Renal cortex interstitium (tissue), 11 donors: ENCODE measurements around the gene FOXP1. TPM values are rescaled to one million over a fixed set of nuclear protein-coding genes. Genes with fewer than 3 reads are reported as not detected.
A peak's percentile ranks its signal among the peaks of the same experiment; 100 is the strongest.

ENCODE experiments used
- DNase-seq, 11 donors: peaks; one replicate each; pipeline ENCODE4 v3.0.0-alpha.2; 2013; ENCODE audit warnings: low read depth in 9 of 11, low spot score in 4 of 11; ENCODE audit errors: extremely low read depth in 1 of 11
- polyA plus RNA-seq, 3 donors: library from polyadenylated mRNA; unstranded; fragments of 120-200 nt; gene quantifications; one replicate each; pipeline ENCODE4 v1.2.1, GENCODE V29; 2013; ENCODE audit not compliant: insufficient read length in 3 of 3

Gene FOXP1
- polyA plus RNA-seq, 3 donors = 36.8 to 51.7 (median 40.1) TPM

DNA sequence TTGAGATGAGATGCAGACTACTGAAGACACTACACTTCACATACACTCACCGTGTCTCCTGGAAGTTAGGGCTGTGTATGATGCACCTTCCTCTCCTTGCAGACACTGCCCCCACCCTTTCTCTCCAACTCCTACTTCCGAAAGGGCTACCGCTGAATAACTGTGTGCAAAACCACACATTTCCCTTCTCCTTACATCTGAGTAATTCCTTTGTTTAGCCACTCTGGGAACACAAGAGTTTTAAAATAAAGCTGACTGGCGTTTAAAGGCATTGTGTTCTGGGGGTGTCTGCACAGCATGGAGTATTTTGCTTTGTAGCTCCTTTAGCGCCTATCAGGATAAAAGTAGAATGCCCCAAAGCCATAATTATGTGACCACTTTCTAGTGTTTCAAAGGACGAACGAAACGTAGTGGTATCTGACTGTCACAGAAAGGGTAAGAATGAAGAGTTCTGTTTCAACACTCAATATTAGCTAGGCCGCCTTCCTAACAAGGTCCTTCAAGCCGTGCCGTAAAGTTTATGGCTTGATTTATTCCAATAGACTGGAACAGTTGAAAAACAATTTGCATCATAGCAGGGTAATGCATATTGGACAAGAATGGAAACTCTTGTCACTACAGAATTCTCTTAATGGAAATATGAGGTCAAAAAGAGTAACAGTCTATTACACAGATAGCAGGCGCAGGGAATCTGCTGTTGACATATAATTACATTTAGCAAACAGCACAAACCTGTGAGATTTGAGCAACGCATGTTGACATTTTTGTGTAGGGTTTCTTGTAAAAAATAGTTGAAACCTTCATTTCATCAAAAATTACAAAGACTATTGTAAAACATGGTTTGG lies 619.9 kb downstream of the FOXP1 start:
- no peak for DNase-seq

DNA sequence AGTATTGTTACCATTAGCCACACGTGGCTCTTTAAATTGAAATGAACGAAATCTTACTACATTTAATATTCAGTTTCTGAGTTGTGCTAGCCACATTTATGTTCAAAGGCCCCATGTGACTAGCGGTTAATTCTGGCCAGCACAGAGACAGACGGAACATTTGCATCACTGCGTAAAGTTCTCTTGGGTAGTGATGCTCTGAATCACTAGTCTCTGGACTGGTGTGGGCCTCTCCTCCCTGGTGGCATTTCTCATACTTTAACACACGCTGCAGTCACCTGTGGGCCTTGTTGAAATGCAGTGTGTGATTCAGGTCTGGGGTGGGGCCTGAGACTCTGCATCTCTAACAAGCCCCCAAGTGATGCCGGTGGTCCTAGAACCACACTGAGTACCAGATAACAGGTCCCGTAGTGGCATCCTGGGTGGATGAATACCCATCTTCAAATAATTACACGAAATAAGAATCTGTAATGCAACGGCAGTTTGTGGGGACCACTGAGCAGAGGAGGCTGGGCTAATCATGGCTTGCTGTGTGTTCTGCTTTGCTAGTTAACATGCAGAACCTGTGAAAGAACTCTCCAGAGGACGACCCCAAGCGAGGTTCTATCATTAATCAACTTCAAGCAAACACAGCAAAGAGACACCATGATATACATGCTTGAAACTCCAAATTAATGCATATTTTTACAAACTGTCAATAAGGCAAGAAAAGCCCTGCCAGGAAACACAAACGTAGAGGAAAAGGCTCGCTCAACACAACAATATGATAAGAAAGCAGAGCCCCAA lies 623.8 kb downstream of the FOXP1 start:
- DNase-seq = no peak

DNA sequence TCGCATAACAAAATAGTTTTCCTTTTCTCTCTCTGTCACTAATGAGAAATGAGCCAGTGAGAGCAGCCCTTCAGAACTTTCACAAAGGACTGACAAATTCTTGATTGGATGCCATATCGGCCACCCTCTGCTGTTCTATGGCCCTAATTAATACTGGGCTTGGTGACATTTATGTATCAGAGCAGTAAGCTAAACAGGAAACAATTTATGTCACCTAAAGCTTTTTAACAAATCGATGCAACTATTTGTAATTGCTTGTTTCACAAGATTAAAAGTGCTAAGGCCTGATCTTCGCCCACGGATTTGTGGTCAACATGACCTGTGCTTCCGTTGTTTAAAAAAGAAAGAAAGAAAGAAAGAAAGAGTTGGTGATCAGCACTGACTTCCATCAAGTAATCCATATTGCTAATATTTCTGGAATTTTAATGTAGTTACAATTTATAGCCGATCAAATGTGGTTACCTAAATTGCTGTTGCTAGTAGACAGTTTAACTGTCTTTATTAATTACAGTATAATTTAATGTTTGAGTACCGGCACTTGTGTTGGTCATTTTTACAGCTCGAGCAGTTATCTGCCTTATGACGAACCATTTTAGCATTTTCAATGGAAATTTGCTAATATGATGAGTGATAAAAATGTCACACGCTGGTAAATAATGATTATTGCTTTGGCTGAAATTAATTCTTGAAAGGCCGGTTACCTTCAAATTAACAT lies 631.3 kb downstream of the FOXP1 start:
- no peak for DNase-seq

DNA sequence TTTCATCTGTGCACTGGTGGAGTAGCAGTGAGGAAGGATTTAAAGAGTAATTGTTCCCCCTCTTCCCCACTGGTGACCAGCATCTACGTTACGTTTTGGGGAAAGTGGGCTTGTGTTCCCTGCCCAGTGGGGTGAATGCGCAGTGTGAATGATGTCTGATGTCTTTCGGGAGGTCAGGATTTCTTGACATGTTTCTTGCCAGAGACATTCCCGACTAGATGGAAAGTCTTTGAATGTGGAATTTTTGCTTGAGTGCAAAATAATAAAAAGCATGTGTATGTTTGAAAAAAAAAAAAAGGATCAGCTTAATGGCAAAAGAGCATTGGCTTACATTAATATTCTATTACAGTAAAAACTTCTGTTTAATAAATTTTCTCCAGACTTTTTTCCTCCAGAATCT lies 632.2 kb downstream of the FOXP1 start:
- DNase-seq = no peak

DNA sequence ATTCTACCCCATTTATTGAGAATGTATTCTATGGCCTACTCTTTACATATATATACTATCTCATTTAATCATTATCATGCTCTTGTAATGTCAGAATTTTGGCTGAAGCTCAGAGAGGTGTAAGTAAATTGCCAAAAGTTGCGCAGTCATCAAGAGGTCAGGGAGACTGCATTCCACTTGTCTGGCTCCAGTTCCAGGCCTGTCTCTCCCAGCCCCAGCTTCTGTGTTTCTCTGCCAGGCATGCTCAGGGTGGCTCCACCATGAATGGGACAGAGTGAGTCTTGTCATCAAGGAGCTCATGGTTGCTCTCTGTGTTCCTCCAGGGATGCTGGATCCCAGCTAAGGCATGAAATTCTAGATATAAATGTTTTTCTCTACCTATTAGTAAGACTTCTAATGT lies 635.9 kb downstream of the FOXP1 start:
- no peak for DNase-seq

DNA sequence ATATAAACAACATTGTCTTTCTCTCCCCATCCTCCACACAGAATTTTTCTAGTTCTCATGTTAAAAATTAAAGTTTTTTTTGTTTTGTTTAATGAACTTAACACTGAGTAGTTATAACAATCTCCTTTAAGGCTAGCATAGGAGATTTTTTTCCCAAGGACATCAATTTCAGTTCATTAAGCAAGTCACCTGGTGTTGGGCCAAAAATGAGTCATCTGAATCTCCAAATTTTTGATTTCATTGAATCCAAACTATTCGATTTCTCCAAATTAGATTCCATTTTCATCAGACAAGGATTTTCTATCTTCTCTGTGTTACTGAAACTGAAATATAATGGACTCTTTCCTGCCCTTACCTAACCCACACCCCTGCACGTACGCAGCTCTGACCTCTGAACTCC lies 639.6 kb downstream of the FOXP1 start:
- DNase-seq = no peak

DNA sequence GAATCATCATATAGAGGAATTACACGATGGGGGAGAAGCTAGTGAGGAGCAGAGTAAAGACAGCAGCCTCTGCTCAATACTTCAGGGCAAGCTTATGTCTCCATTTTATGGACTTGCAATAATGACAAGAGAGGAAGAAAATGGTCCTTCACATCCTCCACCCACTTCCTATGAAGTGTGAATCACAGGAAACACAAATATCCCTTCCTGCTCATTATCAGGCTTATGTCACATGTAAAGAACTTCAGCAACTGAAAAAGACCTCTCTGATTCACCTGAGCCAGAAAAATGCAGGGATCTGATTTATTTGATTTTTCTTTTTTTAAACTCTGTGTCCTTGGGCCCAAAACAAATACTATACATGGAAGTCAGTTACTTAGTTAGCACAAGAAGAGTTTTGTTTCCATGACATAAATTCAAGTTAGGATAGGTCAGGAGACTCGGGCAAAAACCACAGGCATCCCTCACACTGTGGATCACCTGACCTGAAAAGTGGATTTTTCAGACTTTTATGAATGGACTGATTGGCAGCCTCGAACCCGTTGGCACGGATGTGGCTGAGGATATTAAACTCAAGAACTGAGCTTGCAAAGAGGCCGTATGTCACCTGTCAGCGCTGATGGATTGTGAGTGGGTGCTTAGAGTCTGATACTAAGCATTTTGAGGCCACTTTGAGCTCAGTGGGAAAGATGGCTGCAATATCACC lies 650.3 kb downstream of the FOXP1 start:
- no peak for DNase-seq

DNA sequence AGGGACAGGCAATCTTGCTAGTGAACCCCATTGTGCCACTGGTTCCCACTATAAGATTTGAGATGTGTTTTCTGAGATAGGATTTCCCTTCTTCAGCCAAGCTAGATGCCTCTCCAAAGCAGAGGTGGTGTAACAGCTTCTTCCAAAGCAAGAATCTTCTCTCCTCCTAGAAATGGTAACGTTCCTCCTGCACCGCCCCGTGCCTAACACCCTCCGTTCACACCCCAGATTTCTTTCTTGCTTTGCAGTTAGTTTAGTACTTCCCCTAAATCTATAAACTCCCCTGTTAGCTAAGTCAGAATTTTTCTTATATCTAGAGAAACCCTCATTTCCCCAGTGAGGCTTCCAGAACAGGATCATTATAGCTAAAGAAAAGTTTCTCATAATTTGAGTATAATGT lies 653.5 kb downstream of the FOXP1 start:
- no peak for DNase-seq

DNA sequence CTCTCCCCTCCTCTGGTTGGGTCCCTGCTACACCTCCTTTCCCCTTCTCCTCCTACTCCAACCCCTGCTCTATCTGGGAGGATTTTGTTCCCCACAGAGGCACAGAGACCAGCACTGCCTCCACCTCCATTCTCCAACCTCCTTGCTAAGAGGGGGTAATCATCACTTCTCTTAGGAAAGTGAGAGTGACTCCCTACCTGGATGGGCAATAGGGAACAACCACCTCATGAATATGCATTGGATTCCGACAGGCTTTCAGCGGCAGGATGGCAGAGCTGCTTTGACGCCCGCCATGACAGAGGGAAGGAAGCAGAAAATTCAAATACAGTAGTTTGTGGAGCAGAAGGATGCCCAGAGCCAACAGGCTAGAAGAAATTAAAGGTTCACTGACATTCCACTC lies 656.3 kb downstream of the FOXP1 start:
- no peak for DNase-seq

DNA sequence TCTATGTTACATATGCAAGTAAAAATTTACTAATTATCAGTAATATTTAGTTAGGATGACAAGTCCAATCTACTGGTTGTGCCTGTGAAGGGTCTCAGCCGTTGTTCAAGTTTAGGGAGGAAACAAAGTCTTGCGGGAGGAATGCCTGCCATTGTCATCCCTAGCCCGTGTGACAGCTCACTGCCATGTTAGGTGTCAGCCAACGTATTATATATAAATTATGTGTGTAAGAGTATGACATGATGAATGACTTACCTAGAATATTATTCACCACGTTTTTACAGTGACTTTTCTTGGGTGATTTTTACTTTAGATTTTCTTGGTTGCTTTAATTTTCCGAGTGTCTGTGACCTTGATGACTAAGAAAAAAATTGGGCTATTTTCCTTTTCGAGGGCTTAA lies 656.7 kb downstream of the FOXP1 start:
- no peak for DNase-seq

DNA sequence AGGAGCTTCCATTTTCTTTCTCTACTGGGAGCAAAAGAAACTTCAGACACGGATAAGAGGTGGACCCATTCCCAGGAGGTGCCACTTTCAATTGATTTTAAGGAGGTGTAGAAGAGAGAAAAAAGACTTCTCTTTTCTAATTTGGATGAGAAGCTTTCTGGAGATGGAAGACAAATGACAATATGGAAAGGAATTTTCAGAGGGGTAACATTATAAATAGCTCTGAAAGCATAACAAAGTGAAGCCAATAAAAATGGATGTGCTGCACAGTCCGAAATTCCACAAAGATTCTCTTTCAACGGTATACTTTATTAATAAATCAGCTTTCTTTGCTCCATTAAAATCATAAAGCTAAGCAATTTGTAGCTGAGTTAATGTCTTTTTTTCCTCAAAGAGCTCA lies 663.9 kb downstream of the FOXP1 start:
- no peak for DNase-seq

DNA sequence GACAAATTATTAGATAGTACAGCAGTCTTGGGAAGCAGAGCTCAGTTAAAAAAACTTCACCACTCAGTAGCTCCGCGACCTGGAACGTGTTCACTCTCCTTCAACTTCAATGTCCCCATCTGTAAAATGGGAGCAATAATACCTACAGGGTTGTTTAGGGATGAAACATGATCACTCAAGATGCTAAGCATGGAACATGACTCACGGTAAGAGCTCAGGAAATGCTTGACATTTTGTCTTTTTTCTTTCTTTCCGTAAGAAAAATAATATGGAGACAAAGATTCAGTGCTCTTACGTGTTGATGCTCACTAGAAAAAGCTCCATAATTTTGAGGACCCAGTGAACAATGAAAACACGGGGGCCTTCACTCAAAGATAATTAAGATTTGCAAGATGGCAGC lies 664.4 kb downstream of the FOXP1 start:
- DNase-seq = no peak

DNA sequence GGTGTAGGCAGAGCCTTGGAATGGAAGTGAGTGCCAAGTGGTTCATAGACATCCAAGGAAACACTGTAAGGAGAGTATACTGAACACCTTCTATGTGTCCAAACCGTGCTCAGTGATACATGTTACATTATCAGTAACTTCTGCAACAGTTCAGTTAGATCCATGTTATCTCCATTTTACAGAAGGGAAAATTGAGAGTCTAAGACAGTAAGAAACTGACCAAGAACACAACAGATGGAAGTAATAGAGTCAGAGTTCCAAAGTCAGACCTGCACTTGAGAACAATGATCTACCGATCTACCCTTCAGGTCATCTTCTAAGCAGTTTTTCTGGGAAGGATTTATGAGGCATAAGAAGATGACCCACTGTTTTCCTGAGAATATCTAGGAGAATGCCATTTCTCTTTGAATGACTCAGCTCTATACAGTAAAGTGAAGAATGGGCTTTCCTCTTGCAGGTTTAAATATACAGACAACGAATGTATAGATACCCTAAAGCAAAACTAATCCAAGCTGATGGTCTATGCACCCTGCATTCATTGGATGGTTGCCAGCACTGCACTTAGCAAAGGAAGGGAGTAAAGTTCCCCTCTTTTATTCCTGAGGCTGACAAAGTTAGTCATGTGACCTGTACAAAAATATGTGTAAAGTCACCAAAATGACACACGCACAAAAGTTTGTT lies 667.0 kb downstream of the FOXP1 start:
- DNase-seq = peak in 2 of 11 donors; percentile 4 to 9

DNA sequence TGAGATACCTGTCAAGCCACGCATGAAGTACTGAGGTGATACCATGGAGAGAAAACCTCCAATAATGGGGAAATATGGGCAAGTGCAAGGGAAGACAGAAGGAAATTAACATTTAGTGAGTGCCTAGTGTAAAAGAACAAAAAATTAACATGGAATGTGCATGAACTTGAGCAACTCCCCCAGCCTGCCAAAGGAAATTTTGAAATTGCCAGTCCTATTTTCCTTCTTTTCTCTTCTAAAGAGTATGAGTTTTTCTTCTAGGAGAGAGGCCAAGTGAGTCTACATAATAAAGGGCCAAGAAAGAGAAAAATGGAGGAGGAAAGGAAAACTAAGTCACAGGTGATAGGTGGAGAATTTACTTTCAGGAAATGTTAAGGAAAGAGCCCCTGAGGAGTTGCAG lies 668.7 kb downstream of the FOXP1 start:
- DNase-seq = no peak

DNA sequence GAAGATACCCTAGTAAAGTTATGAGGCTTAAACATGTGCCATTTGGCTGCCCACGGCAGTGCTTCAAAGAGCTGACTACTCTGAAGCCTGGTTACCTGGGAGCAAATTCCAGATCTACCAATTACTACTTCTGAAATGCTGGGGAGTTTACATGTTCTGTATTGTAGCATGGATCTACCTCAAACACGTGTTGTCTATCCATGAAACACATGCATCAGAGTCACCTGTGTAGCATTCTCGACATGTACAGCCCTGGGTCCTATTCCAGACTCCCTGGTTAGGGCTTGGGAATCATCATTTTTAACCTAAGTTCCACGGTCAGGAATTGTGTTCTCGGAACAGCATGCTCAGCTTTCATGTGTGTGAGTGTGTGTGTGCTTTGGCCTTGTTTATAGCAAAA lies 671.8 kb downstream of the FOXP1 start:
- no peak for DNase-seq

DNA sequence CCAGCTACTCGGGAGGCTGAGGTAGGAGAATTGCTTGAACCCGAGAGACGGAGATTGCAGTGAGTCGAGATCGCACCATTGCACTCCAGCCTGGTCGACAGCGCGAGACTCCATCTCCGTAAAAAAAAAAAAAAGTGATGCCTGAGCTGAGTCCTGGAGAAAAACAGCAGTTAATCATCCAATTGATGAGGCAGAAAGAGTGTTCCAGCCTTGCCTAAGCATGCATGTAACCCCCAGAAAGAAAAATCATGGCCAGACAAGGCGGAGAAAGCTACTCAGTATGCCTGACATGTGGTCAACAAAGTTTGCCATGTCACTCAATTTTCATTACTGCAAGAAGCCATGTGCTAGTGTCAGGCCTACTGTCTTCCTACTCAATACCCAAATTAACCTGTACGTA lies 678.0 kb downstream of the FOXP1 start:
- DNase-seq = peak in 10 of 11 donors; percentile 25 to 74 (median 55)
